AG04449 (cell line): ENCODE measurements around the gene PTCSC3.

Experiments
- CTCF ChIA-PET: fragments of 350-600 bp; formaldehyde crosslinking; extraction: SDS; loops from one replicate; lab custom pipeline; 2021; ENCODE audit warnings: antibody characterized with exemption; lab: Yijun Ruan, JAX
- POLR2A ChIA-PET: fragments of 400-600, 350-600 bp; formaldehyde crosslinking; extraction: SDS; loops from one replicate; lab custom pipeline; 2020; ENCODE audit warnings: antibody characterized with exemption, inconsistent platforms; lab: Yijun Ruan, JAX
- DNase-seq: peaks from one replicate; pipeline ENCODE4 v3.0.0-alpha.2; 2010; ENCODE audit warnings: low read depth, low spot score
- H3K4me3 ChIP-seq: 2 replicates; pipeline ENCODE4 v1.5.1; 2011; ENCODE audit warnings: low read depth, mild to moderate bottlenecking, control low read depth, low read length
- CTCF ChIP-seq: IDR thresholded peaks from one replicate; pipeline ENCODE4 v1.5.1; 2011; ENCODE audit warnings: mild to moderate bottlenecking, moderate library complexity, low read length, control low read depth, inconsistent platforms; ENCODE audit not compliant: insufficient read depth; ENCODE audit errors: missing control alignments

Gene PTCSC3

GRCh38 chr14:36176524-36176923, at the start of gene PTCSC3:
PTCSC3 (minus strand) TSS chr14:36176722.
- no peak within 1 kb of the TSS for H3K4me3 ChIP-seq
- CTCF ChIA-PET, result no interaction called here
- POLR2A ChIA-PET, result no interaction called here
- TF ChIP-seq CTCF, result no peak
- no peak for DNase-seq

DNA sequence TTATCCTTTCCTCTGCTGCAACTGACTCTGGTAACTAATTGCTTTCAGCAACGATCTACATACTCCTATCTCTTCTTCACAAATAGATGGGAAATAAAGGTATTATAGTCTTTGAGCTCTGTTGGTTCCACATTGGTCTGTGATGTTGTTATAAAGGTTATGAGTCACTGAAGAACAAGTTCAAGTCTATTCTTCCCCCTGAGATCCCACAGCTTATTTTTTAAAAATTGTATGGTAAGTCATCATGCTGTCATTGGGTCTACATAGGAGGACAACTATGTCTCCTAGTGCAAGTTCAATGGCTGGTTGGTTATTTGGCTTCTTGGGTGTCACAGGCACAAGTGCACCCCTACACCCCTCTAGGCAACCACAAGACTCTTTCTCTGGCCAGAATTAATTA, 49.6 kb upstream of the PTCSC3 start:
- POLR2A ChIA-PET, result no interaction called here
- no peak for TF ChIP-seq CTCF
- no peak overlapping the region for H3K4me3 ChIP-seq
- no peak for DNase-seq
- CTCF ChIA-PET, result no interaction called here

DNA sequence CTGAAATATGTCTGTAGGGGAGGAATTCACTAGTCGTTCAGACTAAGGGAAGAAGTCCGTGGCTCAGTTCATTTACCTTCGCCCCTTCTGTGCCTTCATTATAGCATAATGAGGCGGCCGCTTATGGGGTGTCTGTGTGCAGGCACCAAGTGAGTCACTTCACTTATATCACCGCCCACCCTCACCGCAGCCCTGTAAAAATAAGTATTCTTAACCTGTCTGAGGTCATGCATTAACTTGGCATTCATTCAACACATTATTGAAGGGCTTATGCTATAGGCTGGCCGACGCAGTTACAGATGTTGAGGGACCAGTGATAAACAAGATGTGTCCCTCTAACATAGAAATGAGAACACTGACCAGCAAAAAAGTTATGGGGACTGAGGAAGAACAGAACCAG, 47.7 kb upstream of the PTCSC3 start:
- ChIA-PET POLR2A (no interaction called here), CTCF (interaction anchor here (1.7 kb wide), 1 partner anchor 154 kb away, joined by 5 read pairs; no protein-coding TSS in a partner anchor)
- H3K4me3 ChIP-seq, result no peak overlapping the region
- no peak for DNase-seq
- no peak for TF ChIP-seq CTCF

DNA sequence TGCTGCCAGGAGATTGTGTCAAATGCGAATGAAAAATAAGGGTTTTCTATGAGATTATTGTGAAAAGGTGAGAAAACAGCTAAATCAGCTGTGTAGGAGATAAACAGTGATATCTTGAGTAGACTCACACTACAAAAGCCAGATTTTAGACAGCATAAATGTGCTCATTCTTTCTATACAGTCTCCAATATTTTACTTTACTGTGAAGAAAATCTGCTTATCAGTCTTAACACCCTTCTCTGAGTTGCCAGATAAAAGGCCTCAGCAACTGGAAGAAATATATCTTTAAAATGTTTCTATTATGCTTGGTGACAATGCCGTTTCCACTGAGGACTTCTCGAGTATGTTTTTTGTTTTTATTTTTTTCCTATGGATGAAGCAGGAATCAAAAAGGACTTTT, 47.0 kb upstream of the PTCSC3 start:
- DNase-seq, result no peak
- CTCF ChIA-PET, result interaction anchor here (1.7 kb wide), 1 partner anchor 153 kb away, joined by 5 read pairs; no protein-coding TSS in a partner anchor
- no peak for TF ChIP-seq CTCF
- POLR2A ChIA-PET, result no interaction called here
- no peak overlapping the region for H3K4me3 ChIP-seq

DNA sequence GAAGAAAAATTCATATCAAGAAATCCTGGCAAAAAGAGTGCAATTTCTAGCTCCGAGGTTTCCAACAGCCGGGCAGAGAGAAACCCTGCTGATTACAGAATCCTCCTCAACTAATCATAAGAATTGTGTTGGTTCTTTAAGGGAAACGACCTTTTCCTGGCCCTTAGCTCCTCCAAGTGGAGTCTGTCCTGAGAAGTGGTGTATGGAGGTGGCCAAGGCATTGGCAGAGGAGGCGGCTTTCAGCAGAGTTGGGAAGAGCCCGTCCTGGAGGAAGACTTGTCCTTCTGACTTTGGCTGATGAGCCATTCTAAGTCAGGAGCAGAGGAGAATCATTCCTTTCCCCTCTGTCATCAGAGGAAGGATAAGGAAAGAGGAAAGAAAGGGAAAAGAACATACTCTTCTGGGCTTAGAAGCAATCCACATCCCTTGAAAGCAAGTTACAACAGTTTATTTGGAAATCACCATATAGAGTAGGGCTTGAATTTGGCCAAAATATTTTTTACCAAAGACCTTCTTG, 46.5 kb upstream of the PTCSC3 start:
- POLR2A ChIA-PET, result no interaction called here
- TF ChIP-seq CTCF, result no peak

GRCh38 chr14:36222337-36222736, 45.8 kb upstream of the PTCSC3 start:
- no peak for DNase-seq
- TF ChIP-seq CTCF, result no peak
- H3K4me3 ChIP-seq, result no peak overlapping the region
- CTCF ChIA-PET, result interaction anchor here (1.7 kb wide), 1 partner anchor 152 kb away, joined by 5 read pairs; no protein-coding TSS in a partner anchor
- POLR2A ChIA-PET, result no interaction called here

More for the DNA sequence above, 46.5 kb upstream of the PTCSC3 start:
- CTCF ChIA-PET, result interaction anchor here (1.7 kb wide), 1 partner anchor 153 kb away, joined by 5 read pairs; no protein-coding TSS in a partner anchor
- H3K4me3 ChIP-seq, result no peak overlapping the region
- no peak for DNase-seq
